HG02759 (cell line): ENCODE measurements around the gene CHPT1.
"Not testable (repeated sequence)": the region's sequence is repeated elsewhere in the genome, so short reads cannot be mapped to it uniquely, and the experiment has no call there.

Experiments used
- ATAC-seq: cut with Tn5 transposase; IDR thresholded peaks from one replicate; pipeline ENCODE4 v1.9.1; 2021; ENCODE audit warnings: mild to moderate bottlenecking, moderate library complexity; ENCODE audit not compliant: unreplicated experiment

CHPT1 gene

GRCh38 chr12:101719566-101719965 lies 22.1 kb downstream of the CHPT1 start:
- ATAC-seq: no peak

GRCh38 chr12:101720118-101720517 lies 22.7 kb downstream of the CHPT1 start:
- no peak for ATAC-seq

- ATAC-seq: no peak
Measured at GRCh38 chr12:101722392-101722791, 25.0 kb downstream of the CHPT1 start.

- no peak for ATAC-seq
Measured at GRCh38 chr12:101727098-101727497, 29.7 kb downstream of the CHPT1 start.

GRCh38 chr12:101729842-101730241 lies 32.4 kb downstream of the CHPT1 start:
- ATAC-seq: no peak

GRCh38 chr12:101732318-101732717 lies 34.9 kb downstream of the CHPT1 start:
- ATAC-seq: no peak

GRCh38 chr12:101733166-101733565 lies 35.7 kb downstream of the CHPT1 start:
- no peak for ATAC-seq

GRCh38 chr12:101734482-101734881 lies 37.0 kb downstream of the CHPT1 start:
- ATAC-seq: not testable (repeated sequence)

GRCh38 chr12:101737476-101737875 lies 40.0 kb downstream of the CHPT1 start:
- ATAC-seq: no peak

GRCh38 chr12:101738920-101739665 lies 41.7 kb downstream of the CHPT1 start, which contains the start of gene SYCP3:
TSS of gene SYCP3 (minus strand) at chr12:101739462. CDS start at chr12:101737935, 1,527 bp downstream.
- ATAC-seq: no peak

- no peak for ATAC-seq
Measured at GRCh38 chr12:101740566-101740965, 43.1 kb downstream of the CHPT1 start.

GRCh38 chr12:101740980-101741379 lies 43.5 kb downstream of the CHPT1 start:
- ATAC-seq: no peak

- ATAC-seq: peak; percentile 1
Measured at GRCh38 chr12:101743242-101743641, 45.8 kb downstream of the CHPT1 start.

- ATAC-seq: peak; percentile 99
Measured at GRCh38 chr12:101743724-101744472, 46.5 kb downstream of the CHPT1 start.

- no peak for ATAC-seq
Measured at GRCh38 chr12:101745481-101745880, 48.0 kb downstream of the CHPT1 start.

GRCh38 chr12:101746196-101746595 lies 48.8 kb downstream of the CHPT1 start:
- ATAC-seq: no peak

GRCh38 chr12:101746661-101747060 lies 49.2 kb downstream of the CHPT1 start:
- no peak for ATAC-seq

- no peak for ATAC-seq
Measured at GRCh38 chr12:101747697-101748096, 50.3 kb downstream of the CHPT1 start.

- ATAC-seq: no peak
Measured at GRCh38 chr12:101748907-101749306, 51.5 kb downstream of the CHPT1 start.

- ATAC-seq: no peak
Measured at GRCh38 chr12:101749657-101750056, 52.2 kb downstream of the CHPT1 start.

GRCh38 chr12:101750152-101750551 lies 52.7 kb downstream of the CHPT1 start:
- no peak for ATAC-seq

- no peak for ATAC-seq
Measured at GRCh38 chr12:101759396-101760047, 62.1 kb downstream of the CHPT1 start.
